GM19239 (cell line): ENCODE measurements around the gene ZBTB46.
A peak's percentile ranks its signal among the peaks of the same experiment; 100 is the strongest.
"Not testable (repeated sequence)": the region's sequence is repeated elsewhere in the genome, so short reads cannot be mapped to it uniquely, and the experiment has no call there.

Experiments used
- DNase-seq: peaks from one replicate; pipeline ENCODE4 v3.0.0; 2011; ENCODE audit warnings: low spot score; ENCODE audit not compliant: insufficient read length
- FAIRE-seq: peaks from 2 replicates; lab custom pipeline; 2011; peaks lifted over from hg19 to GRCh38; lab: Jason Lieb, UNC

The ZBTB46 gene

GRCh38 chr20:63738687-63739129 is 92.4 kb downstream of the ZBTB46 start:
- DNase-seq (no peak), FAIRE-seq (no peak)

- peak; percentile 42 for FAIRE-seq
- no peak for DNase-seq
Observed at GRCh38 chr20:63737945-63738686, 92.9 kb downstream of the ZBTB46 start.

- FAIRE-seq = no peak
Observed at GRCh38 chr20:63737695-63737944, 93.4 kb downstream of the ZBTB46 start.

GRCh38 chr20:63736893-63737694 is 94.0 kb downstream of the ZBTB46 start:
- FAIRE-seq (peak; percentile 82), DNase-seq (no peak)

More at GRCh38 chr20:63737695-63737944, 93.4 kb downstream of the ZBTB46 start:
- no peak for DNase-seq

- peak; percentile 70 for DNase-seq
- peak; percentile 90 for FAIRE-seq
Observed at GRCh38 chr20:63735859-63736718, 95.0 kb downstream of the ZBTB46 start, which contains the start of gene LIME1. Gene LIME1, plus strand, starts transcription at chr20:63736664. Its CDS starts 886 bp downstream, at chr20:63737550.

GRCh38 chr20:63734946-63735858 is 95.9 kb downstream of the ZBTB46 start:
- no peak for FAIRE-seq
- DNase-seq = no peak

GRCh38 chr20:63734111-63734945 is 96.7 kb downstream of the ZBTB46 start:
- FAIRE-seq (no peak), DNase-seq (no peak)

GRCh38 chr20:63733579-63734081 is 97.4 kb downstream of the ZBTB46 start:
- DNase-seq (no peak), FAIRE-seq (no peak)

GRCh38 chr20:63733117-63733516 is 97.9 kb downstream of the ZBTB46 start:
- FAIRE-seq (no peak), DNase-seq (no peak)

- no peak for FAIRE-seq
- no peak for DNase-seq
Observed at GRCh38 chr20:63732118-63733095, 98.7 kb downstream of the ZBTB46 start.

GRCh38 chr20:63731410-63731809 is 99.7 kb downstream of the ZBTB46 start:
- no peak for DNase-seq
- FAIRE-seq = peak; percentile 8

- DNase-seq, FAIRE-seq: not testable (repeated sequence)
Observed at GRCh38 chr20:63730189-63730733, 100.8 kb downstream of the ZBTB46 start.

GRCh38 chr20:63722967-63723622 is 108.0 kb downstream of the ZBTB46 start:
- FAIRE-seq, DNase-seq: not testable (repeated sequence)

GRCh38 chr20:63718996-63719395 is 112.1 kb downstream of the ZBTB46 start:
- no peak for DNase-seq
- FAIRE-seq = no peak

GRCh38 chr20:63714858-63715257 is 116.2 kb downstream of the ZBTB46 start:
- no peak for FAIRE-seq
- DNase-seq = no peak

GRCh38 chr20:63712191-63712590 is 118.9 kb downstream of the ZBTB46 start:
- FAIRE-seq (no peak), DNase-seq (no peak)
